Stimulated activated CD4-positive, alpha-beta T cell treated with anti-CD3 and anti-CD28 coated beads, Interleukin-2, amount 100 ng/mL, for 4 hours (primary cell): ENCODE data around the gene MYBPHL.

Experiments used
- DNase-seq: peaks from one replicate; pipeline ENCODE4 v3.0.0-alpha.2; 2020; ENCODE audit warnings: low read depth

The MYBPHL gene

GRCh38 chr1:109306832-109307273, at the start of gene MYBPHL:
Gene MYBPHL, minus strand, starts transcription at chr1:109307011. Its CDS starts 20 bp downstream, at chr1:109306991.
- no peak for DNase-seq

- no peak for DNase-seq
These were observed 49.7 kb upstream of the MYBPHL start for GRCh38 chr1:109356505-109356904.

- DNase-seq: no peak
These were observed 48.1 kb upstream of the MYBPHL start for GRCh38 chr1:109354929-109355328.

- no peak for DNase-seq
These were observed 44.6 kb upstream of the MYBPHL start for GRCh38 chr1:109351457-109351856.

- no peak for DNase-seq
These were observed 43.8 kb upstream of the MYBPHL start for GRCh38 chr1:109350655-109351054.

- DNase-seq: no peak
These were observed 43.4 kb upstream of the MYBPHL start for GRCh38 chr1:109350182-109350581.

- no peak for DNase-seq
These were observed 40.7 kb upstream of the MYBPHL start for GRCh38 chr1:109347511-109347910.

GRCh38 chr1:109341944-109342930, 35.4 kb upstream of the MYBPHL start:
- no peak for DNase-seq

GRCh38 chr1:109338608-109339007, 31.8 kb upstream of the MYBPHL start:
- no peak for DNase-seq

GRCh38 chr1:109338091-109338490, 31.3 kb upstream of the MYBPHL start:
- no peak for DNase-seq

GRCh38 chr1:109335091-109335490, 28.3 kb upstream of the MYBPHL start:
- no peak for DNase-seq

GRCh38 chr1:109331113-109331512, 24.3 kb upstream of the MYBPHL start:
- no peak for DNase-seq

- no peak for DNase-seq
These were observed 20.5 kb upstream of the MYBPHL start for GRCh38 chr1:109327285-109327684.

GRCh38 chr1:109322974-109323373, 16.2 kb upstream of the MYBPHL start:
- no peak for DNase-seq

- no peak for DNase-seq
These were observed 12.3 kb upstream of the MYBPHL start for GRCh38 chr1:109319114-109319513.

GRCh38 chr1:109316506-109316905, 9.7 kb upstream of the MYBPHL start:
- DNase-seq: no peak

- no peak for DNase-seq
These were observed 8.5 kb upstream of the MYBPHL start for GRCh38 chr1:109315288-109315687.

GRCh38 chr1:109314795-109315194, 8.0 kb upstream of the MYBPHL start:
- no peak for DNase-seq

GRCh38 chr1:109312978-109313775, 6.4 kb upstream of the MYBPHL start:
- DNase-seq: no peak

- DNase-seq: no peak
These were observed 5.4 kb upstream of the MYBPHL start for GRCh38 chr1:109312246-109312645.

GRCh38 chr1:109309347-109309746, 2.5 kb upstream of the MYBPHL start:
- DNase-seq: no peak

- DNase-seq: no peak
These were observed 637 bp upstream of the MYBPHL start for GRCh38 chr1:109307274-109308021.
